ENCODE data around the gene EXOC7.
"Not testable (repeated sequence)": the region's sequence is repeated elsewhere in the genome, so short reads cannot be mapped to it uniquely, and the experiment has no call there.

The EXOC7 gene

DNA sequence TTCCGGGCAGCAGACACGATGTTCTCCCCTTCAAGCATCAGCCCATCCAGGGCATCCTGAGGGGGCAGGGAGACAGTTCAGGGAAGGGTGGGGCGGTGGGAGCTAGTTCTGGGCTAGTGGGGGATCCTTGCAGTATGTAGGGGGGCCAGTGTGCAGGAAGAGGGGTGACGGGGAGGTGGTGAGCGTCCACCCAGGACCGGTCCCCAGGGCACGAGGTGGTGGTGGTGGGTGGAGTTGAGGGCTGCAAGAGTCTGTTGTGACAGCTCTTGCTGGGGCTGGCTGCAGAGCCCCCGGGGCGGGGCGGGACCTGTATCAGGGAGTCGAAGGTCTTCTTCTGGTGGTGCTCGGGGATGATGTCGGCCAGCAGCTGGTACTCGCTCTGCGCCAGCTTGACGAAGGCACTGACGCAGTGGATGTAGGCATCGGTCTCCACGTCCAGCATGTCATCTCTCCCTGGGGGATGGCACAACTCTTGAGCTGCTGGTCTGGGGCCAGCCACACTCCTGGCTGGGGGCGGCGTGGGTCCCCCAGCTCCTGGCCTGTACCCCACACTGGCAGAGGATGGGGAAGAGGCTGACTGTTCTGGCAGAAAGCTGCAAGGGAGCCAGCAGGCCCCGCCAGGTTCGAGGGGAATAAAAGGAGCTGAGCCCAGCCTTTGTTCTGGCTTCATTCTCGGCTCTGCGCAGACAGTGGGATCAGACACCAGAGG, 14.6 kb downstream of the EXOC7 start:
- DNase-seq, result no peak

DNA sequence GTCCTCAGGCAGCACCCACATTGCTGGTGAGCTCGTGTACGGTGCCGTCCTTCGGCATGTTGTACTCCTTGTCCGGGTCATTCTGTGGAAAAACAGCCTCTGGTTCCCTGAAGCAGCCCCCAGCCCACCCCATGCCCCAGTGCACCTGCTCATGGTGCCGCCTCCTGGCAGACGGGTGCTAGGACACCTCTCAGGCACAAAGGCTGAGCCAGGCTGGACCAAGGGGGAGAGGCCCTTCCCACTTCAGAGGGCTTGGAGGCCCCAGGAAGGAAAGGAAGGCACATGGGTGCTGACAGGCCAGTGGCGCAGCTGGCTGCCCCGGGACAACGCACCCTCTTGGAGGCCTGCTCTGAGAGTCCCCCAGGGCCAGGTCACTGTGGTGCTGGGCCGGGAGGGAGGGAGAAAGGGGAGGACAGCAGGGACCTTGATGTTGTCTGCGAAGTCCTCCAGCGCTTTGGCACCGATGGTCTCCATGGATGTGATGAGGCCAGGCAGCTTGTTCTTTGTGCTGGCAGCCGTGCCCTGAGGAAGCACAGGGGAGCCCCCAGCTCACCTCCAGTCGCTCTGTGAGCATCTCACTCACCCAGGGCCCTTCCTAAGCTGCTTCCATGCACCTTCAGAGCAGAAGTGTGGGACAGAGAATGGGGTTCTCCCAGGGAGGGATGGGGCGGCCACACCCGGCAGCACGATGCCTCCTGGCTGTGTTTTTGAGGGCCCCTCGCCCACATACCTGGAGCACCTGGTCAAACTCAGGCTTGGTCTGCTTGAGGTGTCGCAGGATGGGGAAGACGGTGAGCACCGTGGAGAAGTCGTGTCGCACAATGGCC, 15.3 kb downstream of the EXOC7 start:
- no peak for DNase-seq

DNA sequence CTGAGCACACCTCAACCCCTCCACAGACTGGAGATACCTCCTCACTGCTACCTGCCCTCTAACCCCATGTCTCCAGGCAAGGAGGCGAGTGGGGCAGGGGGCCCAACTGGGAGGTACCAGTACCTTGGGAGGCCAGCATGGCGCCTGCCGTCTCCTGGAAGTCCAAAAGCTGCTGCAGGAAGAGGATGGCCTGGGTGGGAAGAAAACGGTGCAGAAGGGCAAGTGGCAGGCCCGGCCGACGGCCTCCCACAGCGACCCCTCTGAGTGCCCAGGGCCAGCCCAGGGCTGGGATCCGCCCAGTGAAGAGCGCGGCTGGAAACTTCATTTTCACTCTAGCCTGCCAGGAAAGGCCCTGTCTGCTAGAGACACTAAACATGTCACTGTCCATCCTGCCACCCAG, 16.1 kb downstream of the EXOC7 start:
- DNase-seq, result no peak

DNA sequence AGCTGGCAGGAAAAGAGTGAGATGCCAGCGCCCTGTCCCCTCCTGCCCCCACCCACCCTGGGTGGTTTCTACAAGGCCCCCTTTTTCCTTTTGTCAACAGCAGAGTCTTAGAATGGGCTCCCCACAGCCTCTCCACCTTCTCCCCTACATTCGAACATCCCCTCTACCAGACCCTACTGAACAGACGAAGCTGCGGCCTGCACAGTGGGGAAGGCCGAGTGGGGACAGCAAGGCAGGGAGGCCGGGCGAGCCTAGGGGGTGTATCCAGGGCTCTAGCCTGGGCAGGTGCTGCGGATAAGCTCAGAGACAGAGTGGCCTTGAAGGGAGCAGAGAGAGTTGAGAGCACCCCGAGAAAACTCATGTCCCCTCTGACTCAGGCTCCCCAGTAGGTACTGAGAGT, 17.2 kb downstream of the EXOC7 start:
- no peak for DNase-seq

DNA sequence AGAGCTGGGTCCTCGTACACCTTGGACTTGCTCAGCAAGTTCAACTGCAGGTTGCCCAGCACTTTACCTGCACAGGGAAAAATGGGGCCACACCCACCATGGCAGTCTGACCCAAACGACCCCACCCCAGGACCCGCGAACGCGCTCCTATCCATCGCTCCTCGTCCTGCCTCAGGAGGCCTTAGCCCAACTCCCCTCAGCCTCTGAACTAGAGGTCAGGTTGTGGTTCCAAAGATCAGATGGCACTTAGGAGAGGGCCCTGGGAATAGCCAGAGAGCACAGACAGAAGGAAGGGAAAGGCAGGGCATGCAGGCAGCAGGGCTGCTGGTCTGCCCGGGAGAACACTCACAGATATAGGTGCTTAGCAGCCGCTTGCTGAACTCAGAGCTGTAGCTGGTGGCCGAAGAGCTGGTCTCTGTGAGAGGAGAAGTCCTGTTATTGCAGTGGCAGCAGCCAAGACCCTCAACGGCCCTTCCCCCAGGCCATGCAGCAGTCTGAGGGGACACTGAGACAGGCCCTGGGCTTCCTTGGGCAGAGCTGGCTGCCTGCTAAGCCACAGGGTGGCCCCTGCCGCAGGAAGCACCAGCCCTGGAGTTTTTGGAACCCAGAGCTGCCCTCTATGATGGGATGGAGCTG, 17.7 kb downstream of the EXOC7 start:
- DNase-seq, result no peak

DNA sequence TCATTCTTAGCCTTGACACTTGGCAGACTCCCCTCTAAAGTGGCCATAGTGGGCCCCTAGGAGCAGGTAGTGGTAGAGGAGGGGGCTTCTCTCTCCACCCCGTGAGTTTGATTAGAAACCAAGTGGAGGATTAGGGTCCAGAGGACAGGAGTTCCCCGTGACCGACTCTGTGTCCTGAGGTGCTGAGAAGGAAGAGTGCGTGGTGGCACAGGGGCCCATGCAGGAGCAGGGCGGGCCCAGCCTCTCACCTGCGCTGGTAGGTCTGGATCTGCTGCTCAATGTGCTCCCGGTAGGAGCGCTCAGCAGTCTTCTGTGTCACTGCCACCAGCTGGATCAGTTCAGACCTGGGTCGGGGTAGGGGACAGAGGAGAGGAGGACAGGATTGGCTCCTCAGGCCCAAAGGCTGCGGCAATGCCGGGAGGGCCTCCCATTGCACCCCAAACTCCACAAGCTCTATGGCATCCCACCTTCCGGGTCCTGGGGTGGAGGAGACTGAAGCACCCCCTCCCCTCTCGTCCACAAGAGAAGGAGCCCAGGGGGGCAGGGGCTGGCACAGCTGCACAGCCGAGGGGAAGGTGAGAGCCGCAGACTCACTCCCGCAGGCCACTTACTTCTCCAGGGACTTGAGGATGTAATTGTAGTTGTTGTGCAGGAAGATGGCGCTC, 18.4 kb downstream of the EXOC7 start:
- DNase-seq, result no peak

DNA sequence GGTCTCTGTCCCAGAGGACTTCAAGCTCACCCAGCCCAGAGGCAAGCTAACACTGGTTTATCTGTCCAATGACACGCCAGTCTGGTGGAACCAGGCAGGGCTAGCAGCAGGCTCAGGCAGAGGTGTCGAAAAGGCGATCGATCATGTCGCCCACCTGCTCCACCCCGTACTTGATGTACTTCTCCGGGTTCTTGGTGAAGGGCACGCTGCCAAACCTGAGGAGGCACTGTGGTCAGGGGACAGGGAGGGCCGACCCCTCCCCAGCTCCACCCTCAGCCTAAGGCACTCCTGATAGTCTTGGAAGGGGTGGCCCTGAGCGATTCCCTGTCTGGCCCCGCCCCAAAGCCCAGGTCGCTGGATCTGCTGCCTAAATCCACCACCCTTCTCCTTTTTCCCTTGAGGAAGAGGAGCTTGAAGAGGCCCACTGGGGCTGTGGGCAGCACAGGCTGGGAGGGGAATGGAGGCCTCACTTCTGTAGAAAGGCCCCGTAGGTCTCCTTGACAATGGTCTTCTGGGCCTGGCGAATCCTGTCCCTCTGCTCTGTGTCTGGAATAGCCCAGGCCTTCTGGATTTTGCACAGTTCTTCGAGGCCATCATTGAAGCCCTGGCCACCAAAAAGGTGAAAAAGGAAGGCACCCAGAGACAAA, 19.9 kb downstream of the EXOC7 start:
- DNase-seq, result no peak

DNA sequence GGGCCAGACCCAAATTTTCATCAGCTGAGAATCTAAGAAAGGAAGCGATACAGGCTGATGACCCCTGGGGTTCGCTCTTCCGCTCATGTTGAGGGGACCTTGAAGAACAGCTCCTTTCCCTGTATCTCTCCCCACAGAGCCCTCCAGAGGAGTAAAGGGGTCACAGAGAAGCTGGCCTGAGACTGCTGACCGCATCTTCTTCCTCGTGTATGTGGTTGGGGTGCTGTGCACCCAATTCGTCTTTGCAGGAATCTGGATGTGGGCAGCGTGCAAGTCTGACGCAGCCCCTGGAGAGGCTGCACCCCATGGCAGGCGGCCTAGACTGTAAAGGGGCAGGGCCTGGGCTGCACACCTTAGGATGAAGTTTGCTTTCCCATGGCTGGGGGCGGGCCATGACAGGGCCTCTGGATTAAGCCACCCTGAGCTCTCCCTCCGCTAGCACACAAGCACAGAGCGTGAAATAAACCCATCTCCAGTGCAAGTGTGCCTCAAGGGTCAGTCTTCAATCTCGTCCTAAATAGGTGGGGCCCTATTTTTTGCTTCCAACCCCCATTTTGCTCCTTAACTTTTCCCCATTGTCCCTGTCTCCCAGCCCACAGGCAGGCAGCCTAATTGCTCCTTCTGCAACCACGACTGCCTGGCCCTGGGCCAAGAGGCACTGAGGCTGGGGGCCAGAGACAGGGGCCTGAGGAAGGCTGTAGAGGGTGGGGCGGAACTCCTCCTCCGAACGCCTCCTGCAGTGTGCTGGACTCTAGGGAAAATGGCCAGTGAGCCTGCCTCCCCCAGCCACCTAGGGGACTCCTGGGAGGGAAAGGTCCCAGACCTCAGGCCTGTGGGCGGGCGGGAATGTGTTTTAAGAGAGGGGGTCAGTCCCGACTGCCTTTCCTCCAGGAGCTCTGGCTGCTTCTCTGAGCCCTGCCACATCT, 21.0 kb downstream of the EXOC7 start:
- peak in 1 of 58 donors; percentile 20 for DNase-seq

DNA sequence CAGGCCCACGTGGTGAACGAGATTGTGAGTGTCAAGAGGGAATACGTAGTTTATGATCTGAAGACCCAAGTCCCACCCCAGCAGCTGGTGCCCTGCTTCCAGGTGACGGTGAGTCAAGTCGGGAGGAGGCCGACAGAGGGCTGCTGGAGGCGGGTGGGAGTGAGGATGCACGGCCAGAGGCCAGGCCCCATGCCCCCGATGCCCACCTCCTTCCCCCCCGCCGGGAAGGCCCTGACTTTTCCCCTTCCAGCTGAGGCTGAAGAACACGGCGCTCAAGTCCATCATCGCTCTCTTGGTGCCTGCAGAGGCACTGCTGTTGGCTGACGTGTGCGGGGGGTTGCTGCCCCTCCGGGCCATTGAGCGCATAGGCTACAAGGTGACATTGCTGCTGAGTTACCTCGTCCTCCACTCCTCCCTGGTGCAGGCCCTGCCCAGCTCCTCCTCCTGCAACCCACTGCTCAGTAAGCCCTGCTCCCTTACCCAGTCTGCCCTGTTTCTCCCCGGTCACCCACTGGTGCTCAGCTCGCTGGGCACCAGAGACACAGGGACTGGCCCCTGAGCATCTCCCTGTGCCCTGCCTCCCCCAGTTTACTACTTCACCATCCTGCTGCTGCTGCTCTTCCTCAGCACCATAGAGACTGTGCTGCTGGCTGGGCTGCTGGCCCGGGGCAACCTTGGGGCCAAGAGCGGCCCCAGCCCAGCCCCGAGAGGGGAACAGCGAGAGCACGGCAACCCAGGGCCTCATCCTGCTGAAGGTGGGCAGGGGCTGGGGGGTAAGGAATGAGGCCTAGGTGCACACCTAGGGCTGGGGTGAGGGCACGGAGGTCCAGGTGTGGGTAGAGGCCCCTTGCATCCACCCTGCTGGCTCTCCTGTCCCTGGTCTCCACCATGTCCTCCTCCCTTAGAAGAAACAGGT, 22.0 kb downstream of the EXOC7 start:
- DNase-seq, result no peak

DNA sequence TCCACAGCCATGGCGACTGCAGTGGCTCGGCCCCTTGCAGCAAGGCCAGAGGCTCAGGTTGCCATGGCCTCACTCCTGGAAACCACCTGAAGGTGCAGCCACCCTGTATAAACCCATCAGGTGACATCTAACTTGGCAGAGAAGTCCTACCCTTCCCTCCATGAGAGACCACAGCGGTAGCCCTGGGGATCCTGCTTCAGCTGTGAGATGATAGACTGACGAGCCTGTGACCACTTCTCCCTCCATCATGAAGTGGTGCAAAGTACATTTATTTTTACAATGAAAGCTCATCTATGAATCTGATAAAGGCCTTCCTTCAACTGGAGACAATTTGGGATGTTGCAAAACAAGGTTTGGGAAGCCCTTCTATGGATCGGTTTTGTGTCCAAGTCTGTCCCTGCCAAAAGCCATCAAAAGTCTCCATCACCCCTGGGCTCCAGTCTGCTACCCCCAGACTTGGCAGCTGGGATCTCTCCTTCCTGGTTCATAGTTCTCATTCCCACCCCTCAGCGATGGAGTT, 22.8 kb downstream of the EXOC7 start:
- no peak for DNase-seq

DNA sequence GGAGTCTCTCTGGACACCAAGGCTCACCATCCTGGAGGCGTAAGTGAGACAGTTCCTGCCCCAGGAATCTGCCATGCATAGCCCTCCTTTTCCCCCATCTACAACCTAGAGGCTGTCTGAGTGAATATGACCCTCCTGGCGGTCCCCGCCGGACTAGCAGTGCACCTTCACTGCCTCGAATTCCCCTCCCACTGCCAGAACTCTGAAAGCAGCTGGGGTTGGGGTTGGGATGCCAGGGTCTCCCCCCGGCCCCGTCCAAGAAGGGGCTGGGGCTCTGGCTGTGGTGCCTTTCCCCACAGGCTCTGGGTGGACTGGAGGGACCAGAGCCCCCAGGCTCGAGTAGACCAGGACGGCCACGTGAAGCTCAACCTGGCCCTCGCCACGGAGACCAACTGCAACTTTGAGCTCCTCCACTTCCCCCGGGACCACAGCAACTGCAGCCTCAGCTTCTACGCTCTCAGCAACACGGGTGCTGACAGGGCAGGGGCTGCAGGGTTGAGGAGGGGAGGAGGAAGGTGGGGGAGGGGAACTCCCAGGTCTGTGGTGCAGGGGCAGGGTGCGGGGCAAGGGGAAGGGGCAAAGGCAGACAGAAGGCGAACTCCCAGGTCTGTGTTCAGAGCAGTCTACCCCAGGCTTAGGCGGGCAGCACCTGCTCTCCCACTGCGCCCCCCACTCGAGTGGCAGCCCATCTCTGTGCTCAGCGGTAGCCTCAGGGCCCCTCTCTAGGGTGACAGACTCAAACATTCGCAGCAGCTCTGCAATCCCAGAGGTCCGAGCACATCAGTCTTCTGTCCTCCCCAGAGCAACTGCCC, 23.4 kb downstream of the EXOC7 start:
- DNase-seq, result no peak

DNA sequence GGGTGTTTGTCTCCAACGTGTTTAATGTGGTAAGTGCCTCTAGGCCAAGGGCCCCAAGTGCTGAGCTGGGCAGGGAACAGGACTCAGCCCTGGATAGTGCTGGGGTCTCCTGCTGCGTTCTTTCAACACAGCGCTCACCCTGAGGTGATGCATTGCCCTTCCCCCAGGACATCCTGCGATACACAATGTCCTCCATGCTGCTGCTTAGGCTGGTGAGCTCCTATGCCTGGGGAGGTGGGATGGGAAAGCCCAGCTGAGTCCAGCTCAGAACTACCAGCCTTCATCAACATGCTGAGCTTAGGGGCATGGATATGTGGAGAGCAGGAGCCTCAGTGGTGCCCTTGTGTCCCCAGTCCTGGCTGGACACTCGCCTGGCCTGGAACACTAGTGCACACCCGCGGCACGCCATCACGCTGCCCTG, 24.0 kb downstream of the EXOC7 start:
- no peak for DNase-seq

DNA sequence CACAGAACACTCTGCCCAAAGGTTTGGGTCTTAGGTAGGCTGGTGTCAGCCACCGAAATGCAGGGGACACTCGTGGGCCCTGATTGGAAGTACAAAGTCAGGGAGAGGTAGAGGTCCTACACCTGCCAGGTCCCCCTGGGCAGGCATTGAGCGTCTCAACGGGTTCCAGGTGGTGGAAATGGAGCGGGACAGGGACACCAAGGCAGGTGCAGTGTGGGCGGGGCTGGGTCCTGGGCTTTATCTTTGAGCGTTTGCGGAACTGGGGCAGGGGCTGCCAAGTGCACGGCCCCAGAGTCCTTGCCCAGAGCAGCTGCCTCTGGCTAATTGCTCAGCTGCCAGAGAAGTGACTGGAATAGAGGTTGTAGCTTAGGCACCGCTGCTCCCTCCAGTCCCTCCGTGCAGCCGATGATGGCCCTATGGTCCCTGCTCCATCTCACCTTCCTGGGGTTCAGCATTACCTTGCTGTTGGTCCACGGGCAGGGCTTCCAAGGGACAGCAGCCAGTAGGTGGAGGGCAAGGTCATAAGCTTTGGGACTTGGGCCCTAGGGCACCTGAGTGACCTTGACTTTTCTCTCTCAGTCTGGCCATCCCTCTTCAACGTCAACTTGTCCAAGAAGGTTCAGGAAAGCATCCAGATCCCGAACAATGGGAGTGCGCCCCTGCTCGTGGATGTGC, 24.6 kb downstream of the EXOC7 start, which contains the start of gene ZACN:
Gene ZACN (plus strand): TSS at position 323 of the 675 bp plus-strand sequence. CDS start 83 bp downstream, at position 406.
- DNase-seq, result no peak

DNA sequence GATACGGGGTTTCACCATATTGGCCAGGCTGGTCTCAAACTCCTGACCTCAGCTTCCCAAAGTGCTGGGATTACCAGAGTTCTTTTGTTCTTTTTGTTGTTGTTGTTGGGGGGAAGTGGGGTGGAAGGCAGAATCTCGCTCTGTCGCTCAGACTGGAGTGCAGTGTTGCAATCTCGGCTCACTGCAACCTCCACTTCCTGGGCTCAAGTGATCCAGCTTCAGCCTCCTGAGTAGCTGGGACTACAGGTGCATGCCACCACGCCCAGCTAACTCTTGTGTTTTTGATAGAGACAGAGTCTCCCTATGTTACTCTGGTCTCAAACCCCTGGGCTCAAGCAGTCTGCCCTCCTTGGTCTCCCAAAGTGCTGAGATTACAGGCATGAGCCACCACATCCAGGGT, 25.2 kb downstream of the EXOC7 start:
- DNase-seq, result not testable (repeated sequence)

DNA sequence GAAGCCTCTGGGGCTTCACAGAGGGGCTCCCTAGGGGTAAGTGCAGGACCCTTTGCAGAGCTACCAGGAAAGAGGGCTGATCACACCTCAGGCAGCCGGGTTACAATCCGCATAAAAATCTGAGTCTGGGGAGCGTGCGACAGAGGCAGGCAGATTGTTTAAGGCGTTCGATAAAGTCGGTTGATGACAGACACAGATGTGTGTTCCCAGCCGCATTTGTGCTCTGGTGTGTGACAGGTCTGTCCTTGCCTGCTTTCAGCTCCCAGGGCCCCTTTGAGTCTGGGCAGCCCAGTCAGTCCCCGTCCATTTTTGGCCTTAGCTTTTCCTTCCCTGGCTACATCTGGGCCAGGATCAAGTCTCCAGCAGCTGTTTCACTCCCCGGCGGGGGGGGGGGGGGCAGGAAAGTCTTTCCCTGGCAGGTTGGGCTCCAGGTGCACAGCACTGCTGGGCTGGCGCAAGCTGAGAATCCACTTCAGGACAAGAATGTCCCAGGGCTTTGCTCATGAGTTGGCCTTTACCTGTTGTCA, 25.9 kb downstream of the EXOC7 start:
- no peak for DNase-seq

DNA sequence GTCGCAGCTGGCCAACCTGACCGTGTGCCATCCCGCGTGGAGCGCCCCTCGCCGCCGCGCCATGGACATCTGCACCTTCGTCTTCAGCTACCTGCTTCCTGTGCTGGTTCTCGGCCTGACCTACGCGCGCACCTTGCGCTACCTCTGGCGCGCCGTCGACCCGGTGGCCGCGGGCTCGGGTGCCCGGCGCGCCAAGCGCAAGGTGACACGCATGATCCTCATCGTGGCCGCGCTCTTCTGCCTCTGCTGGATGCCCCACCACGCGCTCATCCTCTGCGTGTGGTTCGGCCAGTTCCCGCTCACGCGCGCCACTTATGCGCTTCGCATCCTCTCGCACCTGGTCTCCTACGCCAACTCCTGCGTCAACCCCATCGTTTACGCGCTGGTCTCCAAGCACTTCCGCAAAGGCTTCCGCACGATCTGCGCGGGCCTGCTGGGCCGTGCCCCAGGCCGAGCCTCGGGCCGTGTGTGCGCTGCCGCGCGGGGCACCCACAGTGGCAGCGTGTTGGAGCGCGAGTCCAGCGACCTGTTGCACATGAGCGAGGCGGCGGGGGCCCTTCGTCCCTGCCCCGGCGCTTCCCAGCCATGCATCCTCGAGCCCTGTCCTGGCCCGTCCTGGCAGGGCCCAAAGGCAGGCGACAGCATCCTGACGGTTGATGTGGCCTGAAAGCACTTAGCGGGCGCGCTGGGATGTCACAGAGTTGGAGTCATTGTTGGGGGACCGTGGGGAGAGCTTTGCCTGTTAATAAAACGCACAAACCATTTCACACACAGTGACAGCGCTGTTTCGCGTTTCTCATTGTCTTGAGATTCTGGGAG, 26.6 kb downstream of the EXOC7 start:
- no peak for DNase-seq
